DND-41 (cell line): ENCODE measurements around the gene GARS1.
"Not testable (repeated sequence)": the region's sequence is repeated elsewhere in the genome, so short reads cannot be mapped to it uniquely, and the experiment has no call there.

Experiments
- ATAC-seq: fragments of 200-7000 bp; cut with Tn5 transposase; 3 replicates; pipeline ENCODE4 v1.9.1; 2021; ENCODE audit warnings: low read depth; ENCODE audit not compliant: insufficient read depth
- DNase-seq: peaks from one replicate; pipeline ENCODE4 v3.0.0-alpha.2; 2020
- H2AFZ ChIP-seq: 2 replicates; pipeline ENCODE4 v1.6.0; 2012; ENCODE audit warnings: low read depth, low read length
- H3K27ac ChIP-seq: 2 replicates; pipeline ENCODE4 v1.5.1; 2012; ENCODE audit warnings: low read length, inconsistent platforms
- H3K27me3 ChIP-seq: fragments of 200-600 bp; sonication (generic); 2 replicates; pipeline ENCODE4 v1.6.0; 2012; ENCODE audit warnings: low read length, mild to moderate bottlenecking, inconsistent platforms; ENCODE audit not compliant: insufficient read depth, poor library complexity
- H3K36me3 ChIP-seq: 2 replicates; pipeline ENCODE4 v1.5.1; 2012; ENCODE audit warnings: low read length, inconsistent platforms; ENCODE audit not compliant: insufficient read depth
- H3K4me1 ChIP-seq: 2 replicates; pipeline ENCODE4 v1.5.1; 2012; ENCODE audit warnings: mild to moderate bottlenecking, low read length; ENCODE audit not compliant: insufficient read depth
- H3K4me2 ChIP-seq: 2 replicates; pipeline ENCODE4 v1.6.0; 2012; ENCODE audit warnings: mild to moderate bottlenecking, moderate library complexity, low read length, inconsistent platforms; ENCODE audit not compliant: insufficient read depth
- H3K4me3 ChIP-seq, 2 experiments: fragments of 200-600 bp in 1 of 2; shearing (Covaris generic) in 1 of 2; 2 replicates each; pipeline ENCODE4 v1.5.1; 2012 to 2016; ENCODE audit warnings: inconsistent platforms in 2 of 2, low read length in 2 of 2, mild to moderate bottlenecking in 2 of 2, low read depth in 1 of 2, moderate library complexity in 1 of 2
- H3K79me2 ChIP-seq: 2 replicates; pipeline ENCODE4 v1.6.0; 2012; ENCODE audit warnings: low read length, inconsistent platforms; ENCODE audit not compliant: insufficient read depth
- H3K9ac ChIP-seq: 2 replicates; pipeline ENCODE4 v1.6.0; 2012; ENCODE audit warnings: low read depth, mild to moderate bottlenecking, inconsistent platforms, low read length, moderate library complexity
- H3K9me3 ChIP-seq: 2 replicates; pipeline ENCODE4 v1.5.1; 2012; ENCODE audit warnings: low read length, moderate library complexity, mild to moderate bottlenecking, inconsistent platforms; ENCODE audit not compliant: insufficient read depth, severe bottlenecking
- H4K20me1 ChIP-seq: 2 replicates; pipeline ENCODE4 v1.6.0; 2012; ENCODE audit warnings: low read length; ENCODE audit not compliant: insufficient read depth
- CTCF ChIP-seq: IDR thresholded peaks from 2 replicates; pipeline ENCODE4 v1.5.1; 2012; ENCODE audit warnings: borderline replicate concordance, low read length, moderate library complexity, mild to moderate bottlenecking; ENCODE audit not compliant: poor library complexity, severe bottlenecking; ENCODE audit errors: extremely low read depth
- EZH2 ChIP-seq: IDR thresholded peaks from 3 replicates; pipeline ENCODE4 v1.6.1; 2012; ENCODE audit warnings: borderline replicate concordance, low read depth, mild to moderate bottlenecking, moderate library complexity, low read length, inconsistent platforms; ENCODE audit not compliant: severe bottlenecking

GARS1 gene

GRCh38 chr7:30567081-30567480 lies 27.6 kb upstream of the GARS1 start:
- H3K27me3 ChIP-seq: no peaks in the 10 kb centered on the region
- TF ChIP-seq CTCF (no peak), EZH2 (no peak)

GRCh38 chr7:30570238-30570637 lies 24.4 kb upstream of the GARS1 start:
- not testable (repeated sequence) for H2AFZ ChIP-seq, H3K9ac ChIP-seq, H3K27me3 ChIP-seq, H3K9me3 ChIP-seq, ATAC-seq, H3K4me1 ChIP-seq, DNase-seq, H3K79me2 ChIP-seq, H3K4me2 ChIP-seq, H4K20me1 ChIP-seq, H3K4me3 ChIP-seq, H3K27ac ChIP-seq
- H3K36me3 ChIP-seq: peaks cover 35% of the 10 kb centered on the region; the same call in 1 of the 2 replicates

More at GRCh38 chr7:30567081-30567480, 27.6 kb upstream of the GARS1 start:
- DNase-seq (no peak), ATAC-seq (no peak)
- H3K9ac ChIP-seq: no peak overlapping the region
- H3K9me3 ChIP-seq: no peaks in the 10 kb centered on the region
- H3K4me3 ChIP-seq: no peak overlapping the region
- H3K79me2 ChIP-seq: no peaks in the 10 kb centered on the region
- H3K4me1 ChIP-seq: no peaks in the 10 kb centered on the region
- H3K36me3 ChIP-seq: peaks cover 35% of the 10 kb centered on the region
- no peak overlapping the region for H3K4me2 ChIP-seq
- no peaks in the 10 kb centered on the region for H4K20me1 ChIP-seq
- H3K27ac ChIP-seq: no peak overlapping the region
- H2AFZ ChIP-seq: no peak overlapping the region

- H3K4me1 ChIP-seq: no peaks in the 10 kb centered on the region
- no peak overlapping the region for H3K4me3 ChIP-seq
- TF ChIP-seq EZH2 (no peak), CTCF (no peak)
- H3K27me3 ChIP-seq: no peaks in the 10 kb centered on the region
- H2AFZ ChIP-seq: no peak overlapping the region
- no peaks in the 10 kb centered on the region for H3K79me2 ChIP-seq
- peaks cover 11% of the 10 kb centered on the region for H3K9me3 ChIP-seq
- no peak overlapping the region for H3K4me2 ChIP-seq
- no peaks in the 10 kb centered on the region for H4K20me1 ChIP-seq
- H3K27ac ChIP-seq: no peak overlapping the region
- DNase-seq (no peak), ATAC-seq (no peak)
- no peak overlapping the region for H3K9ac ChIP-seq
- H3K36me3 ChIP-seq: peaks cover 29% of the 10 kb centered on the region; the same call in 1 of the 2 replicates
Observed at GRCh38 chr7:30572212-30572841, 22.4 kb upstream of the GARS1 start.

- H2AFZ ChIP-seq: no peak overlapping the region
- no peak overlapping the region for H3K9ac ChIP-seq
- no peak overlapping the region for H3K4me3 ChIP-seq
- DNase-seq (no peak), ATAC-seq (no peak)
- H3K9me3 ChIP-seq: peaks cover 11% of the 10 kb centered on the region
- H3K36me3 ChIP-seq: peaks cover 47% of the 10 kb centered on the region
- TF ChIP-seq CTCF (no peak), EZH2 (no peak)
- no peaks in the 10 kb centered on the region for H4K20me1 ChIP-seq
- H3K27ac ChIP-seq: no peak overlapping the region
- H3K4me2 ChIP-seq: no peak overlapping the region
- H3K27me3 ChIP-seq: no peaks in the 10 kb centered on the region
- H3K79me2 ChIP-seq: no peaks in the 10 kb centered on the region
- no peaks in the 10 kb centered on the region for H3K4me1 ChIP-seq
Observed at GRCh38 chr7:30575910-30576309, 18.8 kb upstream of the GARS1 start.
